NCI-H82 treated with DMSO at 0.1 percent for 48 hours (cell line): ENCODE data around the gene ANKRD33B.

Experiments used
- DNase-seq: peaks from one replicate; lab custom pipeline; 2025; ENCODE audit not compliant: unreplicated experiment; lab: John Stamatoyannopoulos, UW

Gene ANKRD33B

DNA sequence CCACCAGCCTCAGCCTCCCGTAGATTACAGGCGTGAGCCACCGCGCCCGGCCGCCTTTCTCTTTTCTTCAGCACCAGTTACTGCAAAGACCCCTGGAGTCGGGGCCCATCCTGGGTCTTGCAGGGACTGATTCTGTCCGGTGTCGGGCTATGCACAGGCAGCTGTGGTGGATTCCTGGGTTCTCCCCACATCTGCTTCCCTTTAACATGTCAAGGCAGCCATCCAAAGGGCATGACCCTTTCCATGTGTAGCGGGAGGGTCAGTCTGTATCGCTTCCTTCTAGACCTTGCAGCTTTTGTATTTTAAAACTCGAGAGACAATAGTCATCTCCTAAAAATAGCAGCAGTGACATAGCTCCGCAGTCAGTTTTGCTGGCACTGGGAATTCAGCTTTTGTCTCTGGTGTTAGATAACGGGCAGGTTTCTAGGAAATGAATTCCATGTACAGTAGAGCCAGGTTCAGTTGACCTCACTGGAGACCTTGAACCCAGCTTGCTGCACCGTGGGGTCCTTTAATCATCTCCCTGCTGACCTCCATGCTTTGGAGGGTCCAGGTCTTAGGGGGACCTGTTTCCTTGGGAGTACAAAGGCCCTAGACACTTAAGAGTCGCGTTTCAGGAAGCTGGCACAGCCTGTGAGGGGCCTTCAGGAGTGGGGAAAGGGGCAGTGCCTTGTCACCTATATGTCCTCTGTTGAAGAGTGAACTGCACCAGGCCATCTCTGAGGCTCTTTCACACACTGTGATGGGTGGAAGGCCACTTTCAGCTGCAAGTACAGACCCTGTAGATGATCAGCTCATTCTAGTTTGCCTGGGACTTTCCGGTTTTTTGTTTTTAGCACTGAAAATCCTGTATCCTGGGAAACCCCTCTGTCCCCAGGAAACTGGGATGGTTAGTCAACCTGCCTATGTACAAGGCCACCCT is 13.8 kb downstream of the ANKRD33B start:
- no peak for DNase-seq

DNA sequence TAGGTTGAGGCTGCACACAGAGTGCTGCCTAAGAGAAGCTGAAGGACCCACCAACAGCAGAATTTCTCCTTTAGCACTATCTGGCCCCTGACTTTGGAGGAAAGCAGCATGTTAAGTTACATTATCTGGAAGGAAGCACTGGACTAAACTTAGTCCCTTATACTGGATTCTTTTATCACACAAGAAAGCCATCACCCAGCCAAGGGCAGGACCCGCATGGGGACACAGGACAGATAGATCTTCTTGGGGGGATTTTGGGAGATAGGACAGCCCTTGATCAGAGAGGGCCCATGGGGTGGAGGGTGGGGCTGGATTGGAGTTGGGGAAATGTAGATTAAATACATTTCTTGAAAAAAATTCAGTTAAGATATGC is 14.4 kb downstream of the ANKRD33B start:
- no peak for DNase-seq

DNA sequence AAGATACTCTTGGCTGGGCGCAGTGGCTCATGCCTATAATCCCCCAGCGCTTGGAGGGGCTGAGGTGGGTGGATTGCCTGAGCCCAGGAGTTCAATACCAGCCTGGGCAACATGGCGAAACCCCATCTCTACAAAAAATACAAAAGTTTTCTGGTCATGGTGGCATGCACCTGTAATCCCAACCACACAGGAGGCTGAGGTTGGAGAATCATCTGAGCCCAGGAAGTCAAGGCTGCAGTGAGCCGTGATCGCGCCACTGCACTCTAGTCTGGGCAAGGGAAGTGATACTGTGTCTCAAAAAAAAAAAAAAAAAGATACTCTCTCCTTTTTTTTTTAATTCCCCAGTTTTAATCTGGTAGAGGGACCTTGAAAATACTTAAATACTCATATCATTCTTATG is 15.0 kb downstream of the ANKRD33B start:
- no peak for DNase-seq

DNA sequence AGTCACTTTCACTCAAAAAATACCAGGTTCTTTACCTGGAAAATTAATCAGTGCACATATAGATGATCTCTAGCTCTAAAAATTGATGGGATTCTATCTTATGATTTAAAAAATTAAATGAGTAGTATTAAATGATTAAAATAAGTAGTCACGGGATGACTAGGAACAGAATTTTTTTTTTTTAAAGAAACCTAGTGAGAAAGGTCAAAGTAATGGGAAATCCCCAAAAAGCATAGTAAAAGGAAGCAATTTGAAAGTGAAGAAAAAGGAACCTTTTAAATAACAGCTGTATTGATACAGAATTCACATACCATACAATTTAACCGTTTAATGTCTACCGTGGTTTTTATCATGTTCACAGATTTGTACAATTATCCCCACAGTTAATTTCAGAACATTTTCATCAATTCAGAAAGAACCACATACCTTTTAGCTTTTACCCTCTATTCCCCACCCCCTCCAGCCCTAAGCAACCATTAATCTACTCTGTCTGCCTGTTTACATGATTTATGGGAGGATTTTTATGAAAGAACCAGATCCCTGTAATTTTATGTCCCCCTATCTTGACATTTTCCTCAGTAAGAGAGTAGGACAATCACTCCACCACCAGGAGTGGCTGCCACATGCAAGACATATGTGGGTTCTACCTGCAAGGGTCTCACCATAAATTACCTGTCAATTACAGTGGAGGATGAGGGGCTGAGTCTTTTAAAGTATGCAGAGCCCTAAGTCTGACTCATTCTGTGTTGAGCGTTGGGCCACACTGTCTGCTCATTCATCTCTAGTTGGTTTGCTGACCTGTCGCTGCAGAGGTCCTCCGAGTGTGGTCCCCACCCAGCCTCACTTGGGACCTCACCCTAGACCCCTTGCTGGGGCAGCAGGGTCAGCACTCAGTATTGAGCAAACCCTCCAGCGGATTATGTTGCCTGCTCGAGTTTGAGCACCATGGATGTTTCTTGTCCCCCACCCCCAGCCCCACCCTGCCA is 16.0 kb downstream of the ANKRD33B start:
- no peak for DNase-seq

DNA sequence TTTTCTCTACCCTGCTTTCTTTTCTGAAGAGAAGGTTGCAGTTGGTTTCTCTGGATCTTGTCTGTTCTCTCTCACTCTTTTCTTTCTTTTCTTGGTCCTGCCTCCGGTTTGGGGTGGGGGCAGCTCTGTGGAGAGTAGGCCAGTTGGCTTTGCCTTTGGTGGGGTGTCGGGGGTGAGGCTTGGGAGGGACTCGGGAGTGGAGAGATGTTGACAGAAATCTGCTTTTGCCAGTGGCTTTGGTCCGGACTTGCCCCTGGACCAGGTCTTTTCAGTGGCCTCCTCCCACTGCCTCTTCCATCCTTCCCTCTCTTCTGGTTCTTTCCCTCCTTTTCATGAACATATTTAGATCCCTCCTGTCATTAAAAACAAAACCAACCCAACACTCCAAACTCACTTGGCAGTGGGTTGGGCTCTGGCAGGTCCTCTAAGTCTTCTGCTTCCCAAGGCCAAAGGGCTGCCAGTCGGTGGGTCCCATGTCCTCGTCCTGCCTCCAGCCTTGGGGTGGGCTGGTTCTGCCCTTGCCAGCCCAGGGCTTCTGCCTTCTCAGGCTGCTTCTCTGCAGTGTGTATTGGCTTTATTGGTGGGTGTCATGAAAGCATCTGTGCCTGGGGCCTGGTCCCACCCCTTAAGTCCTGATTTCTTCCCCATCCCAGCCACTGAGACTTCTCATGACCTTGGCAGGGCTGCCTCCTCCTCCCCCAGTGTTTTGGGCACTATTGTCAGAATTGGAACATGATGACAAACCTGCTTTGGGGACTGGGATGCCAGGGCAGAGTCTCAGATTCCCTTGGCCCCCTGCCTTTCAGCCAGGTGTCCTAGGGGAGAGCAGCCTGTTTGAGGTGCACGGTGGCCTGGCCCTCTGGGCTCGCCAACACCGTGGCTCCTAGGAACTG is 16.9 kb downstream of the ANKRD33B start:
- no peak for DNase-seq

DNA sequence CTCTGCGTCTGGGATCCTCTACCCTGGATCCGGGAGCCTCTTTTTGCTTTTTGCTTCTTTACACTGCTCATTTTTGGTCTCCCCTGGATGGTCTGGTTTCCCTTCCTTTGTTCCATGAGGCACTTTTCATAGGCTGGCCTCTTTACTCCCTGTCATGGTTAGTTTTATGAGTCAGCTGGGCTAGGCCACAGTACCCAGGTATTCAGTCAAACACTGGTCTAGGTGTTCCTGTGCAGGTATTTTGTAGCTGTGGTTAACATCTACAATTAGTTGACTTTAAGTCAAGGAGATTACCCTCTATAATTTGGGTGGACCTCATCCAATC is 17.5 kb downstream of the ANKRD33B start:
- DNase-seq, result no peak

DNA sequence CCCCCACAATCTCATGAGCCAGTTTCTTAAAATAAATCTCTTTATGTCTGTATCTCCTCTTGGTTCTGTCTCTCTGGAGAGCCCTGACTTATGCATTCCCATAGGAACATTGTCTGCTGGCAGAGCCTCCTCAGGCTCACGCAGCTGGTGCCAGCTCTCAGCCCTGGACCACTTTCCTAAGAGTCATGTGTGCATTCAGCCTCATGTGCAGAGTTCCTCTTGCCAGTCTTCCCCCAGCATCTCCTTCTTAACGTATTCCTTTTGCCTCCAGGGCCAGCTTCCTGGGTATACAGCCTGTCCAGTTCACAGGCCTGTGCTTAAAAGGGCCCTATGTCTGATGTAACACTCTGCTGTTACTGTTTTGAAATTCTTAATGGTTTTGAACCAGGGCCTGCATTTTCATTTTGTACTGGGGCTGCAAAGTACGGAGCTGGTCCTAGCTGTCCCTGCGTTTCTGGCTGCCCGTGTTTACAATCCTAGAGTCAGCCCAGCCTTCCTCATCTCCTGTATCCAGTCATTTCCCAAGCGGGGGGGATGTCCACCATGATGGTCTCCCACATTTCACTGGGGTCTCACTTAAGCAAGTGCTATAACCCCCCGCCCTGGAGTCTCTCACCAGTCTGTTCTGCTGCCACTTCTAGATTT is 18.1 kb downstream of the ANKRD33B start:
- DNase-seq, result no peak

DNA sequence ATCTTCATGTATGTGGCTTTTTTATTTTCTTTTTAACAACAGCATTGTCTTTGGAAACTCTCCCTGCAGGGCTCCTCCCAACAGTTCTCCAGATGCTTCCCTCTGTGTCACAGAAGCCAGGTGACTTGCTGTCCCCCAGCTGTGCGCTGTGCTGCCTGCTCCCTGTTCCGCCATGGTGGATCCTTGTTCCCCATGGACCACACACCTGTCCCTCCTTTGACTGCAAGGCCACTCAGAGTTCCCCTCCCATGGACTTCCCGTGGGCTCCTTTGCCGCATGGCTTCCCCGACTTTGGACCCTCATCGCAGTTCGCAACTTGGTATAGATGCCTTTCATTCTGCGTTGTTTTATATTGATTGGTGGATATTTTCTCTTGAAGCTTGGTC is 18.6 kb downstream of the ANKRD33B start:
- no peak for DNase-seq

DNA sequence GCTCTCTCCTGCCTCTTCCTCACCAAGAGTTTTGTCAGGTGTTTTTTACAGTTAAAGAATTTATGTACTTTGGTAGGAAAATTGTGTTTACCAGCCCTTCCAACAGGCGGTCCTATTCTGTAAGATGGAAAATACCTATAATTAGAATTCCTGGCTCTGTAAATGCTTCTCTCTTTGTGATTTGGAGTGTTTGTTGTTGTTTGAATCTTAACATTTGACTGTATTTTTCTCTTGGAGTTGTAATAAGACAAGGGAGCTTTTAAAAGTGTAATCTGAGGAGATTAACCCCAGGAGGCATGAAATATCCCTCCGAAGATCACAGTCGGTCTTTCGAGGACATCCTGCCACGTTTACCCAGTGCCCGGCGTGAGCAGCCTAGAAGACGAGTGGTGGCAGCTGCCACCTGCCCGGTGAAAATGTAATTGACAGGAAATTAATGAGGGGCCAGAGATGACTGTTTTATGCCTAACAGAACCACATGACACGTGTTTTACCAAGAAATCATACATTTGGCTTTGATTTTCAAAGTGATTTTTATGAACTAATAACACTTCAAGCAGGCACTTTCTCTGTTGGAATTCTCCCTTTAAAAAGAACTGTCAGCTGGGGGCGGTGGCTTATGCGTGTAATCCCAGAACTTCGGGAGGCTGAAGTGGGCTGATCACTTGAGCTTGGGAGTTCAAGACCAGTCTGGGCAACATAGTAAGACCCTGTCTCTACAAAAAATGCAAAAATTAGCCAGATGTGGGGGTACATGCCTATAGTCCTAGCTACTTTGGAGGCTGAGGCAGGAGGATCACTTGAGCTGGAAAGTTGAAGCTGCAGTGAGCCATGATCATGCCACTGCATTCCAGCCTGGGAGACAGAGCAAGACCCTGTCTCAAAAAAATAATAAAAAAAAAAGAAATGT is 20.0 kb downstream of the ANKRD33B start:
- DNase-seq, result no peak

DNA sequence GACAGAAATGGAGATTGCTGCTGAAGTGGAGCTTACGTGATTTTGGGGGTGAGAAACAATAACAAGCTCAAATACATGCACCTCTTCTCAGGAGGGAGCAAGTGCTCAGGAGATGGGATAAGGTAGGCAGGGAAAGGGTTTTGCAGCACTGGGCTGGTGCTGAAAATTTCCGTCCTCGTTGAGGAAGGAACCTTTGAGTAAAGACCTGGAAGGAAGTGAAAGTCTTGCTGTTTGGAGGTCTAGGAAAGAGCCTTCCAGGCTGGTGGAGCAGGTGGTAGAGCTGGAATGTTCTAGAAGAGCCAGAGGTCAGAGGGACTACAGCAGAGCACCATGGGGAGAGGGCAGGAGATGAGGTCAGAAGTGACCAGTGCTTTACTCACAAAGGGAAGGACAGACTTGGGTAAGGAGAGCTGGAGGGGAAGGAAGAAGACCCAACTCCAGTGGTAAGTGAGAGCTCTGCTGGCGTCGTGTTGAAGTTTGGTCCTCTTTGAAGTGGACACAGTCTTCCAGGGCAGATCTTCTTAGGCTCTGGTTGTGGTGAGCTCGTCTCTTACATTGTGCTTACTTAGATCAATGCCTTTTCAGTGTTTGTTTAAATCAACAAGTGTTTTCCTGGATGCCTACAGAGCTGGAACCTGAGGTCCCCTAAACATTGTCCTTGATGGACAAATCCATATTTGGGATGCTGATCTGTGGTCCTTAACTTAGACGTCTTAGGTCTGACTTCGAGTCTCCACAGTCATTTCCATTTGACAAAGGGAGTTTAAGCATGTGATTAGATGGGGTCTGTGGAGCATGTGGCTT is 21.0 kb downstream of the ANKRD33B start:
- no peak for DNase-seq

DNA sequence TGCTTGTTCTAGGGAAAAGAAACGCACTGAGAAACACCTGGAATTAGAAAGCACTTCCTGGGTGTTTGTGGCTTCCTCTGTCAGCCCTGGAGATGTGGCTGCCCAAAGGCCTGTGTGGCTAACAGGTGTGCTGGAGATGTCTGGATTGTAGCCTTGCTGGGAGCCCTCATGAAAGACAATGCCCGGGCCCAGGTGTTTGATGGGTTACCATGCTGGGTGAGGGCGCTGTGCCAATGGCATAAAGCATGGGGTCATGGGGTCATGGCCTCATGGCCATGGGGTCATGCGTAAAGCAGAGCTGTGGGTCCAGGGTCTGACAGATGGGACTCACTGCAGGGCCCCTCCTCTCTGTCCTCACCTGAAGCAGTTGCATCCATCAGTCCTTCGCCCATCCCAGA is 21.6 kb downstream of the ANKRD33B start:
- DNase-seq, result no peak

DNA sequence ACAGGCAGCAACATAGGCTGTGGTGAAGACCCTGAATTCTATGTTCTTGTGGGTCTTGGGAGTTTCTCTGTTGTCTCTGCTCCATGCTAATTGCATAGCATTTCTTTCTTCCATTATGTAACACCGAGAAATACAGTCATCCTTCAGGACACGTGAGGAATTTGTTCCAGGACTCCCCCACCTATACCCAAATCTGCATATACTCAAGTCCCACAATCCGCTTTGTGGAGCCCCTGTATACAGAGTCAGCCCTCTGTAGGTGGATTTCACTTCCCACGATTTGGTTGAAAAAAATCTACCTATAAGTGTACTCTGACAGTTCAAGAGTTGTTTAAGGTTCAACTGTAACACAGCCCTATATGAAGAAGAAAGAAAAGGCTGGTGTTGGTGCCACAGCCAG is 22.1 kb downstream of the ANKRD33B start:
- DNase-seq, result no peak

DNA sequence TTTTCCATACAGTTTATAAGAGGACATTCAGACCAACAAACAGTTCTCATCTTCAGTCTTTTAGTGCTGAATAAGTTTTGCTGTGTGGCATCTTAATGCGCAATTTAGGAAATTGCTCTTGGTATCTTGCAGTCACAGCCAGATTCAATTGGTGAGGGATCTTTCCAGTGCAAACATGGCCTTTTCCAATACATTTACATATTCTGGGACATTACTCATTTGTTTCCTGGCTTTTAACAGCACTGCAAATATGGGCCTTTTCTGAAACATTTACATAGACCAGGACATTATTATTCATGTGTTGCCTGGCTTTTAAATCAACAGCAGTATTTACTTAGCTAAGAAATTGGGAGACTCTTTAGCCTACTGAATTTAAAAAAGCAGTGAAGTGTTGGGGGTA is 22.7 kb downstream of the ANKRD33B start:
- DNase-seq, result no peak

DNA sequence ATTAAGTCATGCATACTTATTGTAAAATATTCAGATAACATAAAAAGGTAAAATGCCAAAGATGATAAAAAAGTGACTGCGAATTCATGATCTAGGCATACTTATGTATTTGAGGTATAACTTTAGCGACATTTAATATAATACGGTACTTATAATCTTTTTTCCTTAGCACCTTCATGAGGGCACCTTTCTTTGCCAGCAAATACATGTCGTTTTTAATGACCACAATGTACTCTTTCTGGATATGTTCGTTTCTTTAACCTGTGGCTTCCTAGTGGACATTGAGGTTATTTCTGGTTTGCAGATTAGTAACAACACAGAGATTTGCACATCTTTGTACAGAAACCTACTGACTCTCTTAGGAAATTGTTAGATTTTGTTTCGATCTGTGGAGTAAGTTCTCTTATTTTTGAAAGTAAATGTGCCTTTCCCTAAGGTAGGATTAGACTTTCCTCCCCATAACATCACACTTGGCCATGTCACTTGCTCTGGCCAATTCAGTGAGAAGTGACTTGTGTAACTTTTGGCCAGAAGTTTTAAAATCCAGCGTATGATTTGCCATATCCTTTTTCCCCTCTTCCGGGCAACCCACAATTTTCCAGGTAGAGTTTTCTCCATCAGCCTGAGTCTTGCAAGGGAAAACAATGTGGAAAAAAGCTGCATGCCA is 24.4 kb downstream of the ANKRD33B start:
- DNase-seq, result no peak

DNA sequence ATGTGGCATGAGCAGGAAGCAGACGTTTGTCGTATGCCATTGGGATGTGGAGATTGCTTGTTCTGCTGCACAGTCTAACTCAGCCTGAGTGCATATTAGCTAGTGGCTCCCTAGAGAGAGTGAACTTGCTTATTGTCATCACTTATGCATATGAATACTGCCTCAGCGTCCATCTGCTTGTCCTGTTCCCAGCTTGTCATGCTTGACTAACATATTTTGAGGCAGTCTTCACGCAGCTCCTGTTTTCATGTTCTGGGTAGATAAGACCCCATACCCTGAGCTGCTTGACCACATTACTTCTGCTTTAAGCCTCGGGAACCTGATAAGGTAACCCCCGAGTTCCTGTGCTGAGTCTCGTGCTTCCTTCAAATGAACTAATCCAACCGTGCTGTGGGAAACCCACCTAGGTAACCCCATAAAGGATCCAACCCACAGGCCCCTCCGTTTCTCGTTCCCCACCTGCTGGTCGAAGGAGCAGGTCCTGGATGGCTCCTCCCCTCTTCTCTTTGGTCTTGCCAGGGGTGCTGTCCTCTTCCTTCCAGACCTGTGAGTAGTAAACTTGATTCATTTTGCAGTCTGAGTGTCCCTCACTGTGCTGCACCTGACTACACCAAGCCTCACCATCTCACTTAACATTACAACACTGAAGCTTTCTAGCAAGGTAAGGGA is 25.0 kb downstream of the ANKRD33B start:
- no peak for DNase-seq

DNA sequence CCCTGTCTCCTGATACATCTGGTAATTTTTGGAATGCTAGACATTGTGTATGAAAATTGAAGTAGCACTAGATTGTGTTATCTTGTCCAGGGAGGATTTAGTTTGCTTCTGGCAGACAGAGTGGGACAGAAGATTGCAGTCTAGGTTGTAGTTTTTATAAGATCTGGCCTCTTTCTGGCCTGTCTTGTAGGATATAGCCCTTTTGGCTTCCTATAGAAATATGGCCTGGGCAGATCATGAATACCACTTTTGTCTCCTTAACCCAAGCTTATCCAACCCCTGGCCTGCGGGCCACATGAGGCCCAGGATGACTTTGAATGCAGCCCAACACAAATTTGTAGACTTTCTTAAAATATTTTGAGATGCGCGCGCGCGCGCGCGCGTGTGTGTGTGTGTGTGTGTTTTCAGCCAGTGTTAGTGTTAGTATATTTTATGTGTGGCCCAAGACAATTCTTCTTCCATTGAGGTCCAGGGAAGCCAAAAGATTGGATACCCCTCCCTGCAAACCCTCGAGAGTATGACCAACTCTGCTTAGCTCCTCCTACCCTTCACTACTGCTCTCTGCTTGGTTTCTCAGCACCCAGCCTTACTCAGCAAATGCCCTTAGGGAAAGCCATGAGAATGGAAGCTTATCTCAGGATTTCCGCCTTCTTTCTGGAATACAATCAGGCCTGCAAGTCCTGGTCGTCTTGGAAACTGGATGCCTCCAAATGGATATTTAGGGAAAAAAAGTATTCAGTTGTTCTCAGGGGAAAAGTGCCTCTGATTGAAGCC is 26.5 kb downstream of the ANKRD33B start:
- DNase-seq, result no peak

DNA sequence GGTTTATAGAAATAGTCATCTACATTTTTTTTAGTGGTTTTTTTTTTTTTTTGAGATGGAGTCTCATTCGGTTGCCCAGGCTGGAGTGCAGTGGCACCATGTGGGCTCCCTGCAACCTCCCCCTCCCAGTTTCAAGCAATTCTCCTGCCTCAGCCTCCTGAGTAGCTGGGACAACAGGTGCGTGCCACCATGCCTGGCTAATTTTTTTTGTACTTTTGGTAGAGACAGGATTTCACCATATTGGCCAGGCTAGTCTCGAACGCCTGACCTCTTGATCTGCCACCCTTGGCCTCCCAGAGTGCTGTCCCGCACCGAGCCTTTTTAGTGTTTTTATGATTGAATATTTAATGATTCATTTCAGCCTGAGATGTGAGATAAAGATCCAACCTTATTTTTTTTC is 27.3 kb downstream of the ANKRD33B start:
- no peak for DNase-seq
